OCI-LY3 (cell line): ENCODE data around the gene ACSS1.

Experiments used
- H2AFZ ChIP-seq: fragments of 200-600, 300-600 bp; shearing (Covaris generic); 2 replicates; pipeline ENCODE4 v1.6.0; 2014; ENCODE audit warnings: antibody characterized with exemption, low read depth, low read length
- H3K27ac ChIP-seq: fragments of 200-600, 300-600 bp; sonication (generic); 2 replicates; pipeline ENCODE4 v1.5.1; 2014; ENCODE audit warnings: mild to moderate bottlenecking, low read length, moderate library complexity, mixed read lengths
- H3K27me3 ChIP-seq: fragments of 200-600, 300-600 bp; sonication (generic); 2 replicates; pipeline ENCODE4 v1.6.1; 2014; ENCODE audit warnings: low read depth, low read length, mixed read lengths
- H3K36me3 ChIP-seq: fragments of 200-600, 300-600 bp; sonication (generic); replicated peaks from 2 replicates; pipeline ENCODE3; 2014; ENCODE audit warnings: low read depth, low read length, mixed read lengths
- H3K4me1 ChIP-seq: fragments of 300-600, 200-600 bp; sonication (generic); 2 replicates; pipeline ENCODE4 v1.6.1; 2014; ENCODE audit warnings: low read length, mixed read lengths
- H3K4me2 ChIP-seq: fragments of 200-600, 300-600 bp; sonication (generic); 2 replicates; pipeline ENCODE4 v1.6.1; 2014; ENCODE audit warnings: low read length, mixed read lengths
- H3K4me3 ChIP-seq: fragments of 300-600, 200-600 bp; sonication (generic); 2 replicates; pipeline ENCODE4 v1.5.1; 2014; ENCODE audit warnings: antibody characterized with exemption, mild to moderate bottlenecking, low read length, moderate library complexity
- H3K79me2 ChIP-seq: fragments of 300-600, 200-600 bp; shearing (Covaris generic); 2 replicates; pipeline ENCODE4 v1.6.1; 2014; ENCODE audit warnings: mild to moderate bottlenecking, low read length, mixed read lengths
- H3K9ac ChIP-seq: fragments of 300-600, 200-600 bp; shearing (Covaris generic); 2 replicates; pipeline ENCODE4 v1.6.0; 2014; ENCODE audit warnings: mild to moderate bottlenecking, low read length, moderate library complexity
- H3K9me3 ChIP-seq: fragments of 200-600, 300-600 bp; shearing (Covaris generic); 2 replicates; pipeline ENCODE4 v1.6.1; 2014; ENCODE audit warnings: low read length, mixed read lengths; ENCODE audit not compliant: insufficient read depth
- H4K20me1 ChIP-seq: fragments of 200-600, 300-600 bp; sonication (generic); 2 replicates; pipeline ENCODE4 v1.6.1; 2016; ENCODE audit warnings: low read length, mixed read lengths; ENCODE audit not compliant: insufficient read depth
- CTCF ChIP-seq: fragments of 200-600, 300-600 bp; sonication (generic); IDR thresholded peaks from 2 replicates; pipeline ENCODE4 v1.5.1; 2014; ENCODE audit warnings: antibody characterized with exemption, low read length, low read depth
- EZH2phosphoT487 ChIP-seq: fragments of 200-600 bp; shearing (Covaris generic); IDR thresholded peaks from 2 replicates; pipeline ENCODE4 v1.6.1; 2018; ENCODE audit warnings: antibody characterized with exemption, mixed run types, low read depth

The ACSS1 gene

DNA sequence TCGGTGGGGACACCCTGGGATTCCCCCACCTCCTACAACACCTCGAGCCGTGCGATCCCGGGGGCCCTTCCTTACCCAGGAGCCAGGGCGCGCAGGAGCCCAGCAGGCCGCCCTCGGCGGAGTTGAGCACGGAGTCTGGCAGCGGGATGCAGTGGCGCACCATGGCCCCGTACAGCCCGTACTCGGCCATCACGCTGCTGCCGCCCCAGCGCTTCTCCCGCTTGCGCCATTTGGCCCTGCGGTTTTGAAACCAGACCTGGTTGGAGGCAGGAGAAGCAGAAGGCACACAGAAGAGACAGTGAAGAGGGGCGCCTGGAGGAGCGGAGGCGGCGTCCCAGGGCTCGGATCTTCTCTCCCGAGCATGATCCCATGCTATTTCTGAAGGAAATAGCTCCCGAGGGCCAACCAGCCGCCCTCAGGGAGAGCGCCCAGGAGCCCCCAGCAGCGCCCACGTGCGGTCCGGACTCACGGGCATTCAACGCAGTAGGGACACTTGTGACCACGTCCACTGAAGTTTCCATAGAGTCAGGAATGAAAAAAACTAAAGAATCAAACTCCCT is 19.8 kb upstream of the ACSS1 start:
- Histone ChIP-seq H3K36me3 (no peaks in the 10 kb centered on the region), H3K4me2 (no peak overlapping the region), H4K20me1 (no peaks in the 10 kb centered on the region), H3K79me2 (no peaks in the 10 kb centered on the region), H2AFZ (no peak overlapping the region), H3K27ac (no peak overlapping the region), H3K9ac (no peak overlapping the region), H3K4me3 (no peak overlapping the region), H3K4me1 (0 out of 2 replicates have a peak, but pooled peaks cover 2% of the 10 kb centered on the region), H3K27me3 (peaks cover 24% of the 10 kb centered on the region), H3K9me3 (no peaks in the 10 kb centered on the region)
- TF ChIP-seq CTCF (no peak), EZH2phosphoT487 (no peak)

DNA sequence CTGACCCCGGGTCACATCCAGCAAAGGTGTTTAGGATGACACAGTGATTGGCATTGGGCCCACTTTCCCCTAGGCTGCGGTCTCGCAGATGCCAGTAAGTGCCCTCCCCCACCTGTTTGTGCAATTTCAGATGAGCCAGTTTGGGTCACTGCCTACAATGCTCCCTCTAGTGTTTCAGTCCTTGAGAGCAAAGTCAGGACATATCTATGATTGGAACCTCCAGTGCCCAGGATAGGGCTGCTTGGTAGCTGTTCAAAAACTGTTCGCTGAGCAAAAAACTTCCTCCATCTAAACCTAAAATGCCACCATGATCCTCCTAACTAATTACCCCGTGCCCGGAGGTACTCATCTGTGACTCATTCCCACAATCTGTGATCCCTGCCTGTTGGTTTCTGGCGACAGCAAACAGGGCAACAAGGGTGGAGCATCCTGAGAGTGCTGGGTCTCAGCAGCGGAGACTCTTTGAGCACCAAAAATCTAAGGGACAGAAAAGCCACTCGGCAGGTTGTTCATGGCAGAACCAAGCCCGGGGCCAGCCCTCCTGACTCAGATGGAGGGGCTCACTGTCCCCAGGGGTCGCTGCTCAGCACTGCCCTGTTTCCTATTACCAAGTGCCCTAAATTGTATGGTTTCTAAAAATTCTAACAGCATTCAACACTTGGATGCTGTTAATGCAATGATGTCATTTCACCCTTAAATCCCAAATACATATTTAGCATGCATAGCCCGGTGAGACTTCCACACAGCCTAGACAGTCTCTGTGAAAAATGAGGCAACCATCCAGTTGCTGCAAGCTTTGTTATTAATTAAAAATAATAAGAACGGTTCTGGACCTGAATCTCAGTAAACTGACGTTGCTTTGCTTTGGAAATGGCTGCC is 19.0 kb upstream of the ACSS1 start:
- H3K79me2 ChIP-seq: no peaks in the 10 kb centered on the region
- H3K27me3 ChIP-seq: peaks cover 32% of the 10 kb centered on the region
- H3K9me3 ChIP-seq: no peaks in the 10 kb centered on the region
- no peak overlapping the region for H2AFZ ChIP-seq
- H4K20me1 ChIP-seq: no peaks in the 10 kb centered on the region
- H3K9ac ChIP-seq: no peak overlapping the region
- no peak overlapping the region for H3K4me3 ChIP-seq
- H3K4me1 ChIP-seq: 0 out of 2 replicates have a peak, but pooled peaks cover 2% of the 10 kb centered on the region
- no peak overlapping the region for H3K4me2 ChIP-seq
- TF ChIP-seq CTCF (peak; percentile 41), EZH2phosphoT487 (no peak)
- H3K36me3 ChIP-seq: no peaks in the 10 kb centered on the region
- no peak overlapping the region for H3K27ac ChIP-seq

DNA sequence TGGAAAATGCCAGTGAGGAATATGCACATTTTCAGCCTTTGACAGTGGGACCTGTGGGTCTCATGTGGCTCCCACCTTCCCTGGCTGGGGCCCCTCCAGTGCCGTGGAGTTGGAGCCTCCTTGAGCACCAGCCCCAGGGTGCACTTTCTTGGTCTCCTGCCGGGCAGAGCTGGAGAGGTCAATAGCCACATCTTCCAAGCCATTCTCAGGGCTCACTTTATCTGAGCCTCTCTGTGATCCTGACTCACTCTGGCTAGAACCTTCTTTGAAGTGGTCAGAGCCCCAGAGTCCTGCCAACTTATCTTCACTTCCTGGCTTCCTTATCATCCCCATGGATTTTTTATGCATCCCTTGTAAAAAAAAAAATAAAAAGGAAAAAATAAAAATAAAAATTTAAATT is 18.3 kb upstream of the ACSS1 start:
- Histone ChIP-seq H3K79me2 (no peaks in the 10 kb centered on the region), H3K36me3 (no peaks in the 10 kb centered on the region), H3K27ac (no peak overlapping the region), H4K20me1 (no peaks in the 10 kb centered on the region), H3K9ac (no peak overlapping the region), H2AFZ (no peak overlapping the region), H3K4me3 (no peak overlapping the region), H3K27me3 (peaks cover 39% of the 10 kb centered on the region), H3K4me1 (0 out of 2 replicates have a peak, but pooled peaks cover 2% of the 10 kb centered on the region), H3K9me3 (no peaks in the 10 kb centered on the region), H3K4me2 (no peak overlapping the region)
- no peak for TF ChIP-seq EZH2phosphoT487
- TF ChIP-seq CTCF: no peak

DNA sequence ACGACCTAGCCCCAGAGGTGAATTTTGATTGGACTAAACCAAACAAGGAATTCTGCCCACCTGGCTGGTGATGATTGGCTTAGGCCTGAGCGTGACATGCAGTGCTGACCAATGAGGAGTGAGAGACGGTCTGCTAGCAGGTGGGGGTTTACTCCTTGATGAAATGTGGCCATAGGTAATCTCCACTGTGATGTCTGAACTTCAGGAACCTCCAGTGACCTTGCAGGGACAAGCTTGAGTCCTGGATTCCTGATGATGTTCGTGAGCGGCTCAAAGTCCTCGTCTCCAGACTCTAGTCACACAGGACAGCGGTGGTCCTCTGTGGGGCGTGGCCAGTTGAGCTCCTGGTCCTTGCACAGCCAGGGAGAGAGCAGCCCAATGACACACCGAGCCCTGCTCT is 15.6 kb upstream of the ACSS1 start:
- Histone ChIP-seq H2AFZ (no peak overlapping the region), H3K4me3 (no peak overlapping the region), H3K4me2 (no peak overlapping the region), H3K9me3 (no peaks in the 10 kb centered on the region), H4K20me1 (no peaks in the 10 kb centered on the region), H3K79me2 (no peaks in the 10 kb centered on the region), H3K36me3 (no peaks in the 10 kb centered on the region), H3K4me1 (0 out of 2 replicates have a peak, but pooled peaks cover 2% of the 10 kb centered on the region), H3K27ac (no peak overlapping the region), H3K9ac (no peak overlapping the region), H3K27me3 (peaks cover 56% of the 10 kb centered on the region)
- TF ChIP-seq EZH2phosphoT487: no peak
- no peak for TF ChIP-seq CTCF
